NCI-H446 (cell line): ENCODE data around the gene ST3GAL2.
"Not testable (repeated sequence)": the region's sequence is repeated elsewhere in the genome, so short reads cannot be mapped to it uniquely, and the experiment has no call there.

ENCODE experiments used
- DNase-seq, 2 experiments: peaks; one replicate each; lab custom pipeline; 2025; lab: John Stamatoyannopoulos, UW

The ST3GAL2 gene

GRCh38 chr16:70332728-70333127 is 106.2 kb downstream of the ST3GAL2 start:
- DNase-seq: not testable (repeated sequence)

DNA sequence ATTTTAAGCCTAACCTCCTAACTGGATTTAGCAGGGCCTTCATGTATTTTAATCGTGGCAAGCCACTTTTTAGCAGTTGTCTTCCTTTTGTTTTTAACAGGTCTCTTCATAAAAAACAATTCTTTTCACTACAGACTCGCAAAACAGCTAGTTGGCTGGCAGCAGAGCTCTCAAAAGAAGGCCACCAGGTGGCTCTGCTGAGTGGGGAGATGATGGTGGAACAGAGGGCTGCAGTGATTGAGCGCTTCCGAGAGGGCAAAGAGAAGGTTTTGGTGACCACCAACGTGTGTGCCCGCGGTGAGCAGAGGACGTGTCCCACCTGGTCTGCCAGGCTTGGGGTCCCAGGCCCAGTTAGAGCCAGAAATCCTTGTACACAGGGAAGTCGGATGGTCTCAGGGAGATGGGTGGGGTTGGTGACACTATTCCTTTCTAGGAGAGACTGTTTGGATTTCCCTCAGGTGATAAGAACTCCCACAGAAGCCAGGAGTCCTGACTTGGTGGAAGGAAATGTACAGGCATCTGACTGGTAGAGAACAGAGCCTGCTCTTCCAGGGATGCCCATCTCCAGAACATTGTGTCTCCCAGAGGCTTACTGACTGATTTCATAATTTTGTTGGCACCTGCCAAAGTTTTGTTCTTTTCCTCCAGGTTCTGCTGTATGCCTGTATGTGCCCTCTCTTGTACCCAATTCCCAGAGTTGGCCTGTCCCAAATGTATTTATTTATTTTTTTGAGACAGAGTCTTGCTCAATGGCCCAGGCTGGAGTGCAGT is 107.1 kb downstream of the ST3GAL2 start:
- DNase-seq: no peak

DNA sequence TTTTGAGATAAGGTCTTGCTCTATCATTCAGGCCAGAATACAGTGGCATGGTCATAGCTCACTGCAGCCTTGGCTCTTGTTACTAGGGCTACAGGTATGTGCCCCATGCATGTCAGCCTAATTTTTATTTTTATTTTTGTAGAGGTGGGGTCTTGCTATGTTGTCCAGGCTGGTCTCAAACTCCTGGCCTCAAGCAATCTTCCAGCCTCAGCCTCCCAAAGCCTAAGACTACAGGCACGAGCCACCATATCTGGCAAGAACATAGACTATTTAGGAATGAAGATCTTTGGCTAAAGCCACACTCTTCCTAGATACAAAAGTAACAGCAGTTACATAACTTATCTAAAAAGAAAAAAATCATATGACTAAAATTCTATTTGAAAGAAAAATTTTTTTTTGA is 107.8 kb downstream of the ST3GAL2 start:
- no peak for DNase-seq
